GM12865 (cell line): ENCODE data around the gene AGBL4.

Experiments
- DNase-seq: peaks from one replicate; pipeline ENCODE4 v3.0.0; 2010; ENCODE audit warnings: low read depth
- H3K4me3 ChIP-seq: 2 replicates; pipeline ENCODE4 v1.5.1; 2011; ENCODE audit warnings: mild to moderate bottlenecking, low read depth, low read length, control low read depth
- TF ChIP-seq, protein P1 (sequence below): IDR thresholded peaks from 2 replicates; pipeline ENCODE4 v1.5.1; 2011; ENCODE audit warnings: low read length, control low read depth, low read depth, inconsistent platforms; ENCODE audit not compliant: insufficient read depth; ENCODE audit errors: missing control alignments

AGBL4 gene

DNA sequence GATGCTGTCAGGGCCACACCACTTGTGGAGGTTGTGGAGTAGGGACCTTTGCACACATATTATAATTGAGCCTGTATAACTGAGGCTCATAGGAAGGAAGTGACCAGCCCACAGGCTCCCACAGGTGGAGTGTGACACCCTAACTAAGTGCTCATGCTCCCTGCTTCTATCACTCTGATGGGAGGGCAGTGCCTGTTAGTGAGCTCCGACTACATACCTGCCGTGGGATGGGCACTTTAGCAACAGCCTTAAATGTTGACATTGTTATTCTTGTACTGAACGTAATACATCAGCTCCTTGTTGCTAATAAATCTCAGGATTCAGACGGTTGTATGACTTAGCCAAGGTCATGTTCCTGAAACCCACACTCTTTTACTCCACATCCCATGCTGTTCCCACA is 1305.0 kb downstream of the AGBL4 start:
- TF ChIP-seq, protein P1, sequence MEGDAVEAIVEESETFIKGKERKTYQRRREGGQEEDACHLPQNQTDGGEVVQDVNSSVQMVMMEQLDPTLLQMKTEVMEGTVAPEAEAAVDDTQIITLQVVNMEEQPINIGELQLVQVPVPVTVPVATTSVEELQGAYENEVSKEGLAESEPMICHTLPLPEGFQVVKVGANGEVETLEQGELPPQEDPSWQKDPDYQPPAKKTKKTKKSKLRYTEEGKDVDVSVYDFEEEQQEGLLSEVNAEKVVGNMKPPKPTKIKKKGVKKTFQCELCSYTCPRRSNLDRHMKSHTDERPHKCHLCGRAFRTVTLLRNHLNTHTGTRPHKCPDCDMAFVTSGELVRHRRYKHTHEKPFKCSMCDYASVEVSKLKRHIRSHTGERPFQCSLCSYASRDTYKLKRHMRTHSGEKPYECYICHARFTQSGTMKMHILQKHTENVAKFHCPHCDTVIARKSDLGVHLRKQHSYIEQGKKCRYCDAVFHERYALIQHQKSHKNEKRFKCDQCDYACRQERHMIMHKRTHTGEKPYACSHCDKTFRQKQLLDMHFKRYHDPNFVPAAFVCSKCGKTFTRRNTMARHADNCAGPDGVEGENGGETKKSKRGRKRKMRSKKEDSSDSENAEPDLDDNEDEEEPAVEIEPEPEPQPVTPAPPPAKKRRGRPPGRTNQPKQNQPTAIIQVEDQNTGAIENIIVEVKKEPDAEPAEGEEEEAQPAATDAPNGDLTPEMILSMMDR = no peak
- H3K4me3 ChIP-seq = no peak overlapping the region
- DNase-seq = no peak

DNA sequence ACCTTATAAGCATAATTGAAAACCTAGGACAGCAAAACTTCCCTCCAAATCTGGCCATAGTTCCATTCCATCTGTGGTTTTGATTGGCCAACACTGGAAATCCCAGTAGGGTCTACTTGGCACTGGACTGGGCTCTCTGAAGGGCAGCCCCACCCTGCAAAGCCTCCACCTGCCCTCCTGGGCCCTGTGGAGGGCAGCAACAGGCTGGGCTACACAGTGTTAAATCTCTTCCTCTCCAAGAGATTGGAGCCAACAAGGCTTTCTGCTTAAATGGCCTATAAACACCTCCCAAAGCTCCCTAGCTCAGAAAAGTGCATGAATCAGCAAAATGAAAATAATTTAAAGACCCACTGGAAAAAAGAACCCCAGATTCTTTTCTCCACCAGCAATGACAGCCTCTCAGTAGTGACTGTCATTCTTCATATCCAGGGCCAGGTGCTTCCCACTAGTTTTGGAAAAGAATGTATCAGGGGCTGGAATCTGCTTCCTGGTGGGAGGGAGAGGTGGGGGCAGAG is 1305.6 kb downstream of the AGBL4 start:
- TF ChIP-seq, protein P1 = no peak
- no peak for DNase-seq

GRCh38 chr1:48717082-48717481 is 1306.7 kb downstream of the AGBL4 start:
- no peak for DNase-seq
- H3K4me3 ChIP-seq = no peak overlapping the region
- TF ChIP-seq, protein P1 = no peak

More for the DNA sequence above, 1305.6 kb downstream of the AGBL4 start:
- no peak overlapping the region for H3K4me3 ChIP-seq

- DNase-seq = no peak
- H3K4me3 ChIP-seq = no peak overlapping the region
- TF ChIP-seq, protein P1 = no peak
Measured at GRCh38 chr1:48715921-48716320, 1307.8 kb downstream of the AGBL4 start.

GRCh38 chr1:48710915-48711314 is 1312.8 kb downstream of the AGBL4 start:
- H3K4me3 ChIP-seq = no peak overlapping the region
- DNase-seq = no peak
- TF ChIP-seq, protein P1 = no peak

DNA sequence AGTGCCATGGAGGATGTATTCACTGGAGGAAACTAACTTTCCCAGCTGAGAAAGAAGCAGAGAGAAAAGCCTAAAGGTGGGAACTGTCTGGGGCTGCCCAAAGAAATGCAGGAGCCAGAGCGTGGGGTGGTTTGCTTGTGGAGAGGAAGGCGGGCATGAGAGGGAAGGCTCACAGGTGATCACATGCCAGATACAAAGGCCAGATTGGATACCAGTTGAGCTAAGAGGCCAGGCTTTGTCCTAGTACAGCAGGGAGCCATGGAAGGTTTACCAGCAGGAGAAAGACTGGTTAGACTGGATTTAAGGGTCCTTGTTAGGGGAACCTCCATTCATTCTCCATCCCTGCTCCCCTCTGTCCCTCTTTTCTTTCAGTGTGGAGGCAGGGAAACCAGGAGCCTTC is 1313.4 kb downstream of the AGBL4 start:
- H3K4me3 ChIP-seq = no peak overlapping the region
- TF ChIP-seq, protein P1 = no peak
- DNase-seq = no peak

DNA sequence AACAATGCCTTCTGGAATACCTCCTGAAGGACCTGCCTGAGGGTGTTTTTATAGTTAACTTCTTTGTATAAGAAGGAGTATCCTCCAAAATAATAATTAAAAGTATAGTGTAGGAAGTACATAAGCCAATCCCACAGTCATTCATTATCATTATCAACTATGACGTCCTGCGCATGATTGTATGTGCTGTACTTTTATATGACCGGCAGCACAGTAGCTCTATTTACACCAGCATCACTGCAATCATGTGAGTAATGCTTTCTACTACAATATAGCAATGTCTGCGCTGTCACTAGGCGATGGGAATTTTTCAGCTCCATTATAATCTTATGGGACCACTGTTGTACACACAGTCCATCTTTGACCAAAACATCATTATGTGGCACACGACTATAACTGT is 1319.0 kb downstream of the AGBL4 start:
- DNase-seq = no peak
- TF ChIP-seq, protein P1 = no peak
- H3K4me3 ChIP-seq = no peak overlapping the region
